Gastroesophageal sphincter (tissue), 3 donors: ENCODE results near the gene ANKRD23.

Experiments
- POLR2A ChIP-seq, 2 donors: fragments of 450-650 bp; IDR thresholded peaks; one replicate each; pipeline ENCODE4 v1.6.1; 2017; ENCODE audit warnings: antibody characterized with exemption in 2 of 2, mild to moderate bottlenecking in 2 of 2, moderate library complexity in 1 of 2
- POLR2AphosphoS5 ChIP-seq: sonication (generic); formaldehyde crosslinking; IDR thresholded peaks from one replicate; pipeline ENCODE4 v1.6.1; 2017; ENCODE audit warnings: antibody characterized with exemption
- TF ChIP-seq, protein P1 (sequence below), 4 experiments: fragments of 200-600 bp in 2 of 4; fragments of 450-650 bp in 2 of 4; sonication (generic) in 1 of 4; IDR thresholded peaks; one replicate each; pipeline ENCODE4 v1.5.1; 2017 to 2019; ENCODE audit warnings: antibody characterized with exemption in 4 of 4, mild to moderate bottlenecking in 2 of 4, moderate library complexity in 2 of 4

DNA sequence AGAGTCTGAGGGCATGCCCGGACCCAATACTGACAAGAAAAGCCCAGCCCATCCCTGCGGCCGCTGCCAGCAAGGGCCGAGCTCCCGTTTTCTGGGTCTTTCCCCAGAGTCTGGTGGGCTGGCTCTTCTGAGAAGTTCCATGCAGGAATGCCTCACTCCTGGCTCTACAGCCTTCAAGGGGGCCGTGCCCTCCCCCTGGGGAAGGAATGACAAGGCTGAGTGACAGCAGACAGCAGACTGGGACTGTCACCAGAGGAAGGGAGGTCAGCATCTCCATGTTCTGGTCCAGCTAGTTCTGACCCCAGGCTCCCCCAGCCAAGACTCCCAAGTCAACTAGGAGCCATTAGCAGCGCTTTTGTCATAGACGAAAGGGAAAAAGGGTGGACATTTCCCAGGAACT lies 39.1 kb upstream of the ANKRD23 start:
- no peak for TF ChIP-seq POLR2AphosphoS5
- TF ChIP-seq, protein P1, sequence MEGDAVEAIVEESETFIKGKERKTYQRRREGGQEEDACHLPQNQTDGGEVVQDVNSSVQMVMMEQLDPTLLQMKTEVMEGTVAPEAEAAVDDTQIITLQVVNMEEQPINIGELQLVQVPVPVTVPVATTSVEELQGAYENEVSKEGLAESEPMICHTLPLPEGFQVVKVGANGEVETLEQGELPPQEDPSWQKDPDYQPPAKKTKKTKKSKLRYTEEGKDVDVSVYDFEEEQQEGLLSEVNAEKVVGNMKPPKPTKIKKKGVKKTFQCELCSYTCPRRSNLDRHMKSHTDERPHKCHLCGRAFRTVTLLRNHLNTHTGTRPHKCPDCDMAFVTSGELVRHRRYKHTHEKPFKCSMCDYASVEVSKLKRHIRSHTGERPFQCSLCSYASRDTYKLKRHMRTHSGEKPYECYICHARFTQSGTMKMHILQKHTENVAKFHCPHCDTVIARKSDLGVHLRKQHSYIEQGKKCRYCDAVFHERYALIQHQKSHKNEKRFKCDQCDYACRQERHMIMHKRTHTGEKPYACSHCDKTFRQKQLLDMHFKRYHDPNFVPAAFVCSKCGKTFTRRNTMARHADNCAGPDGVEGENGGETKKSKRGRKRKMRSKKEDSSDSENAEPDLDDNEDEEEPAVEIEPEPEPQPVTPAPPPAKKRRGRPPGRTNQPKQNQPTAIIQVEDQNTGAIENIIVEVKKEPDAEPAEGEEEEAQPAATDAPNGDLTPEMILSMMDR (IDR thresholded peaks at IDR 0.05) = no peak
- TF ChIP-seq POLR2A (IDR thresholded peaks at IDR 0.05) = no peak
